NCI-H2171 treated with DMSO at 0.1 percent for 48 hours (cell line): ENCODE results near the gene GAS5.

Experiments used
- DNase-seq: peaks from one replicate; lab custom pipeline; 2025; lab: John Stamatoyannopoulos, UW

Gene GAS5

GRCh38 chr1:173824315-173825081, 43.3 kb downstream of the GAS5 start, which contains the start of the genes CENPL and DARS2:
Gene CENPL (minus strand): TSS chr1:173824883. CDS start chr1:173811299, 13,584 bp downstream.
Gene DARS2 (plus strand): TSS chr1:173824673. CDS start chr1:173825230, 557 bp downstream.
- DNase-seq, result peak; percentile 98

- DNase-seq, result no peak
Observed at GRCh38 chr1:173823781-173824314, 43.9 kb downstream of the GAS5 start.

GRCh38 chr1:173821680-173822079, 46.1 kb downstream of the GAS5 start:
- DNase-seq, result no peak

- DNase-seq, result no peak
Observed at GRCh38 chr1:173818459-173818858, 49.3 kb downstream of the GAS5 start.
